SHP77 (cell line): Measurements from ENCODE around the gene LILRA6.
"Not testable (repeated sequence)": the region's sequence is repeated elsewhere in the genome, so short reads cannot be mapped to it uniquely, and the experiment has no call there.

Experiments used
- DNase-seq, 2 experiments: peaks; one replicate each; lab custom pipeline; 2025; lab: John Stamatoyannopoulos, UW

LILRA6 gene

DNA sequence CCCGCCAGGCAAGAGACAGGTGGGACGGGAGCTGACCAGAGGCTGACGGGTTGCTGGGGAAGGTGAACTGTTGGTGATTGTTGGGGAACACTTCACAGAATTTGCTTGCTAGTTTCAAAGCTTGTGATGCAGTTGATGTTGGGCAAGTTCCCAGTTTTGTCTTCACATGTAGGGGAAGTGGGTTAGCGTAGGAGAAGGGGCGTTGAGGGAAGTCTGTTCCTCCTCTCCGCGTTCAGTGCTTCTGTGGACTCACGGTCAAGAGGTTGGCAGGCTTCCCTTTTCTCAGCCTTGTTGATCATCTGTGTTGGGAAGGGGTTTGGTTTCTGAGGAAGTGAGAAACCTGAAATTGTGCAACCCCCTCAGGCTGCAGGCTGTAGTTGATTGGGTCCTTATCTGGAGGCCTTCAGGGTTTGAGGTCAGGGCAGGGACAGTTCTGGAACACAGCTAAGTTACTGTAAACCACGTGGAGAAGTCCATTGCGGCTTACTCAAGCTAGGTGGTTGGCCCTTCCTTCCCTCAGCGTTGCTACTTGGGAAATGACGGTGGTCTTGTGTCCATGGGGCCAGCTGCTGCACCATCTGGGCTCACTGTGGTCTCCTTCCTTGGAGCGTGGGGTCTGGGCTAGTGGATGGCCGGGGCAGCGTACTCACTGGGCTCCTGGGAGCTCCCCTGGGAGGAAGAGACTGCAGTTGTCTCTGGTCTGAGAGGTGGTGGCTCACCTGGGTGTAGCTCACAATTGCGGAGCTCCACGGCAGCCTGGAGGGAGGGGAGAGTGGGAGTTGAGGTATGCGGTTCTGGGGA is 34.4 kb downstream of the LILRA6 start:
- DNase-seq = no peak

GRCh38 chr19:54207676-54207982 is 35.0 kb downstream of the LILRA6 start:
- DNase-seq = no peak

- DNase-seq = not testable (repeated sequence)
Observed at GRCh38 chr19:54207193-54207592, 35.4 kb downstream of the LILRA6 start.

DNA sequence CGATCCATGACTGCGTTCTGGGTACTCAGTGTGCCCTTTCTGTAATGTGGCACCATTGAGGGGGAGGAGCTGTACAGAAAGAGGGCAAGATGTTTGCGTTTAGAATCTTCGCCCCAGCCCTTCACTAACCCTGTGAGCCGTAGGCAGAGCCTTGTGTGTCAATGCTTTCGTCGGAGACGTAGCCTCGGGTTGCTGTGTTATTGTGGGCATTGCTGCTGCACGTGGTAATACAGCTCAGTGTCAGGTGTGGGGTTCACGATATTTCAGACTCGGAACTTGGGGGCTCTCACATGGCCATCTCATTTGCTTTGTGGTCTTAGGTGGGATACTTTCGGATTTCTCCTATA is 35.8 kb downstream of the LILRA6 start:
- no peak for DNase-seq

DNA sequence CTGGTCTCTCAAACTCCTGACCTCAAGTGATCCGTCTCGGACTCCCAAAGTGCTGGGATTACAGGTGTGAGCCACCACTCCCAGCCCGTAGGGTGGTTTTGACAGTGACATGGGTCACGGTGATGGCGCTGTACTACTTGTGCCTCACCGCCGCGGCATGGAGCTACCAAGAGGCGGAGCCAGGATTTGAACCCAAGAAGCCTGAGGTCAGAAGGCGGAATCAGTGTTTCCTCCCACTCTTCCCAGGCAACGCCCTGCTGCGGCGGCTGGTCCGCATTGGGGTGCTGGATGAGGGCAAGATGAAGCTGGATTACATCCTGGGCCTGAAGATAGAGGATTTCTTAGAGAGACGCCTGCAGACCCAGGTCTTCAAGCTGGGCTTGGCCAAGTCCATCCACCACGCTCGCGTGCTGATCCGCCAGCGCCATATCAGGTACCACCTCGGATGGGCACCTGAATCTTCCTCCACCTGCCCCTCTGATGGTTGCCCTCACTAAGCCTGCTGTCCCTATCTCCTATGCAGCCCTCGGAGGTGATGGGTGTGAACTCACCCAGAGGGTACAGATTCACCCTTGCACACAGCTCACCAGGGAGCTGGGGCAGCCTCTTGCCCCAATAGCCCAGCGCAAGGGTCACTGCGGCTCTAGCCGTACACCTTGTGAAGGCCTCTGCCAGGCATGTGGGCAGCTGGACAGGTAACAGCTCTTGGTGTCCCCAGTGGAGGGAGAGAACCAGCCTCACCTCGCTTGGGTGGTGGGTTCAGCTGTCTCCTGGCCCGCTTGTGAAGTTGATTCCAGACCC is 36.4 kb downstream of the LILRA6 start:
- no peak for DNase-seq

- no peak for DNase-seq
Observed at GRCh38 chr19:54204767-54205468, 37.7 kb downstream of the LILRA6 start.

GRCh38 chr19:54203151-54203611 is 39.4 kb downstream of the LILRA6 start:
- no peak for DNase-seq

- DNase-seq = no peak
Observed at GRCh38 chr19:54201980-54202379, 40.6 kb downstream of the LILRA6 start.

GRCh38 chr19:54201172-54201701 is 41.4 kb downstream of the LILRA6 start:
- no peak for DNase-seq

DNA sequence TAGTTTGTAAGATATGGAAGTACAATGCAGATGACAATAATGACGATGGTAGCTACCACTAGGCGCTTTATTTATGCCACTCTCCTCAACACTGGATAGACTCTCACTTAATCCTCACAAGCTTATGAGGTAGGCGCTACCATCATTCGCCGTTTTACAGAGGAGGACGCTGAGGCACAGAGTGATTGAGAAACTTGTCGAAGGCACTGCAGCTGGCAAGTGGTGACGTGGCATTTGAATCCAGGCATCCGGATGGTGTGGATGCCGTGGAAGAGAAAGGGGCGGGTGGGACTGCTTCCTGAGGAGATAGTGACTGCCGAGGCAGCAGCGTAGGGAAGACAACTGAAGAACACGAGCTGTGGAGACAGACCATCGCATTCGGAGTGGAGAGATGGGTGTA is 43.2 kb downstream of the LILRA6 start:
- no peak for DNase-seq

DNA sequence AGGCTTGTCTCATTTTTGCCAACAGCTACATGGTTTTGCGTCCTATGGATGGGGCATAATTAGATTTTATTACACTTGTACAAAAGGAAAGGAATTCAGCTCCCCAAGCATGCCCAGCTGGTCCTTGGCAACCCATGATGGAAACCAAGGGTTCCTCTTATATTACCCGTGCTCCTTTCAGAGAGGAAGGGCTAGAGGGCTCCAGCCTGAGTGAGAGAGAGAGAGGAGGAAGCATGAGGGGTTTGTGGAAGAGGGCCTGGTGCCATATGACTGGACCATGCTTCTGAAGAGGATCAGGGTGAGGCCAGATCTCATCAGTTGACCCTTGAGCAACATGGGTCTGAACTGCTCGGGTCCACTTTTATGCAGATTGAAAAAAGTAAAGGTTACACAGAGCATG is 45.5 kb downstream of the LILRA6 start:
- DNase-seq = no peak

- DNase-seq = no peak
Observed at GRCh38 chr19:54196536-54196935, 46.1 kb downstream of the LILRA6 start.

GRCh38 chr19:54194463-54194862 is 48.1 kb downstream of the LILRA6 start:
- not testable (repeated sequence) for DNase-seq

DNA sequence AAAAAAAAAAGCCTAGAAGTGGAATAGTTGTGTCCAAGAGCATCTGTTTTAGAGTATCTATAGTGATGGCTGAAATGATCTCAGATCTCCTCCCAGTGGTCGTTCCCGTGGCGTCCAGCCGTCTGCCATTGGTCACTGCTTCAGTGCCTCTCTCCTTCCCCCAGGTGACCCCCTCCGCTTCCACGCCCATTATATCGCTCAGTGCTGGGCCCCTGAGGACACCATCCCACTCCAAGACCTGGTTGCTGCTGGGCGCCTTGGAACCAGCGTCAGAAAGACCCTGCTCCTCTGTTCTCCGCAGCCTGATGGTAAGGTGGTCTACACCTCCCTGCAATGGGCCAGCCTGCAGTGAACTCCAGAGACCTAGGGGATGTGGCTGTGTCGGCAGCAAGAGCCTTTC is 49.6 kb downstream of the LILRA6 start:
- DNase-seq = no peak

DNA sequence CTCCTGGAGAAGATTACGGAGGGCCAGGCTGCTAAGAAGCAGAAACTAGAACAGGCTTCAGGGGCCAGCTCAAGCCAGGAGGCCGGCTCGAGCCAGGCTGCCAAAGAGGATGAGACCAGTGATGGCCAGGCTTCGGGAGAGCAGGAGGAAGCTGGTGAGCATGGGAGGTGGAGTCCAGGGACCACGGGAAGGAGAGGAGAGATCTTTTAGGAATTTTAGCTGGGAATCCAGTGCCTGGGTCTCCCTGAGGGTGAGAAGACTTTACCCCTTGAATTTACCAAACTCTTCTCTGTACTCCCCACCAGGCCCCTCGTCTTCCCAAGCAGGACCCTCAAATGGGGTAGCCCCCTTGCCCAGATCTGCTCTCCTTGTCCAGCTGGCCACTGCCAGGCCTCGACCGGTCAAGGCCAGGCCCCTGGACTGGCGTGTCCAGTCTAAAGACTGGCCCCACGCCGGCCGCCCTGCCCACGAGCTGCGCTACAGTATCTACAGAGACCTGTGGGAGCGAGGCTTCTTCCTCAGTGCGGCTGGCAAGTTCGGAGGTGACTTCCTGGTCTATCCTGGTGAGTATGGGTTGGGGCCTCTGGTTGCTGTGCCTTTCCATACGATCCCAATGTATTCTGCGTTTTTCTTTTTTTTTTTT is 50.7 kb downstream of the LILRA6 start:
- no peak for DNase-seq

DNA sequence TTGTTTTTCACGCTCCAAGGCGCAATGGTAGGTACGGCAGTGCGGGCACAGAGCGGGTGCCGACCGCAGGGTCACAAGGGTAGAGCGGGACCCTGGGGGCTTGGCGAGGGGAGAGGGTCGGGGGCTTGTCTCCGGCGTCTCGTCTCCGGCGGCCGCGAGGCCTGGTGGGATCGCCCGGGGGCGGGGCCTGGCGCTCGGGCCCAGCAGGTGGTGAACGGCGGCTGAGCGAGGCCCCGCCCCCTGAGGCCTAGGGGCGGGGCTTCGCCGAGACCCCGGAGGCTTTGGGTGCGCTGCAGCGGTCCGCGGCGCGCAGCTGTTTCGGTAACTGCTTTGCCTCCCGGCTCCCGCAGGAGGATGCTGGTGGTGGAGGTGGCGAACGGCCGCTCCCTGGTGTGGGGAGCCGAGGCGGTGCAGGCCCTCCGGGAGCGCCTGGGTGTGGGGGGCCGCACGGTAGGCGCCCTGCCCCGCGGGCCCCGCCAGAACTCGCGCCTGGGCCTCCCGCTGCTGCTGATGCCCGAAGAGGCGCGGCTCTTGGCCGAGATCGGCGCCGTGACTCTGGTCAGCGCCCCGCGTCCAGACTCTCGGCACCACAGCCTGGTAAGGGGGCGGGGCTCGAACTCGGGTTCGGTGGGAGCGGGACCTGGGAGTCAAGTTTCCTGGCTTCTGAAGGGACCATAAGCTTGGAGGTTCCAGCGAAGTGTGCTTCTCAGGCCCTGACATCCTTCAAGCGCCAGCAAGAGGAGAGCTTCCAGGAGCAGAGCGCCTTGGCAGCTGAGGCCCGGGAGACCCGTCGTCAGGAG is 51.4 kb downstream of the LILRA6 start, which contains the start of gene TSEN34:
Gene TSEN34 (plus strand): TSS at position 298 of the 800 bp plus-strand sequence. CDS start 57 bp downstream, at position 355.
- DNase-seq = peak; percentile 83 to 85

GRCh38 chr19:54190503-54191010 is 52.0 kb downstream of the LILRA6 start:
- DNase-seq = peak; percentile 97 to 98

- peak; percentile 100 for DNase-seq
Observed at GRCh38 chr19:54189735-54190502, 52.7 kb downstream of the LILRA6 start.

DNA sequence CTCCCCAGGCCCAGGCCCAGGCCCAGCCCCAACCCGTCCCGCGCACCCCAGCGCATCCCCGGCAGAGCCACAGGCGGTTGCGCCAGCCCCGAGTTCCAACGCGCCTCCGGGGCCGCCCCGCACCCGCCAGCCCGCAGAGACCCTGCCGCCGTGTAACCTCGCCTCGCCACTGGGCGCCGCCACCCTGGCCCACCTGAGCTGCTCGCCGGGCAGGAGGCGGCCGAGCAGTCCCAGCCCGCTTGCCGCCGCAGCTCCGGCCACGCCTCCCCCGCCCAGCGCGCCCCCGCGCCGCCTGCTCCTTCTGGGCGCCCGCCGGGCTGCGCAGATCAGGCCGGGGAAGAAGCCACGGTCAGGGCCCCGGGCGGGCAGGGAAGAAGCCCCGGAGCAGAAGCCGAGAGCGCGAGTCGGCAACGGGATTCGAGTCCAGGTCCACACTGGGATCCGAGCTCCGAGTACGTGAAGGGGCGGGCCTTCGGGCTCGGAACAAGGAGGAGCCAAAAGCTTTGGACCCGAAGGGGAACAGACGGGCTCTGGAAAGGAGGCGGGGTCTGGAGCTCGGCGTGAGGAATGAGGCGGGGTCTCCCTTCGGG is 53.4 kb downstream of the LILRA6 start, which contains the start of gene MBOAT7:
Gene MBOAT7 (minus strand): TSS at position 436 of the 590 bp plus-strand sequence. CDS start 1,072 bp downstream, outside the sequence.
- DNase-seq = no peak
